B cell (primary cell): ENCODE results near the gene LHX1. TPM values are rescaled to one million over a fixed set of nuclear protein-coding genes. Genes with fewer than 3 reads are reported as not detected.

Source experiments
- ATAC-seq: fragments of 200-7000 bp; cut with Tn5 transposase; one replicate; pipeline ENCODE4 v1.10.0; 2021; ENCODE audit warnings: low read depth, mild to moderate bottlenecking, moderate number of reproducible peaks, moderate library complexity
- CTCF ChIA-PET: fragments of 350-600 bp; sonication (Branson Sonifier 250); formaldehyde crosslinking; loops from one replicate; lab custom pipeline; 2021; ENCODE audit warnings: antibody characterized with exemption, inconsistent platforms; lab: Charles Lee
- POLR2A ChIA-PET: fragments of 350-600 bp; sonication (Branson Sonifier 250); formaldehyde crosslinking; loops from one replicate; lab custom pipeline; 2021; ENCODE audit warnings: antibody characterized with exemption; lab: Charles Lee
- DNase-seq: peaks from one replicate; pipeline ENCODE4 v3.0.0; 2013
- H2AFZ ChIP-seq: 2 replicates; pipeline ENCODE4 v1.6.1; 2012; ENCODE audit warnings: mild to moderate bottlenecking, low read depth, low read length; ENCODE audit not compliant: insufficient read depth, poor library complexity, severe bottlenecking
- H3K27ac ChIP-seq, 2 donors: 1 replicate in 1 of 2; 2 replicates in 1 of 2; pipeline ENCODE4 v1.5.1; 2012 to 2013; ENCODE audit warnings: low read length in 2 of 2, mild to moderate bottlenecking in 2 of 2, moderate library complexity in 1 of 2
- H3K27me3 ChIP-seq, 4 experiments: fragments of 200-600 bp in 1 of 4; sonication (generic) in 1 of 4; replicated peaks in 1 of 4; 1 replicate in 2 of 4; 2 replicates in 2 of 4; pipeline versions ENCODE4 v1.6.1 to v1.7.0; 2013 to 2016; ENCODE audit warnings: low read length in 3 of 4, mild to moderate bottlenecking in 2 of 4, mixed read lengths in 1 of 4, moderate library complexity in 1 of 4; ENCODE audit not compliant: insufficient read depth in 4 of 4, control insufficient read depth in 3 of 4; ENCODE audit errors: control extremely low read depth in 1 of 4
- H3K36me3 ChIP-seq, 2 experiments: replicated peaks in 1 of 2; 1 replicate in 1 of 2; 2 replicates in 1 of 2; pipeline versions ENCODE4 v1.6.1 to v1.7.1; 2013; ENCODE audit warnings: low read length in 1 of 2; ENCODE audit not compliant: insufficient read depth in 2 of 2, control insufficient read depth in 1 of 2; ENCODE audit errors: control extremely low read depth in 1 of 2, extremely low read depth in 1 of 2
- H3K4me1 ChIP-seq, 2 donors: fragments of 200-600 bp in 1 of 2; sonication (generic) in 1 of 2; 1 replicate in 1 of 2; 2 replicates in 1 of 2; pipeline versions ENCODE4 v1.5.1 to v1.6.1; 2013 to 2017; ENCODE audit warnings: low read length in 2 of 2; ENCODE audit not compliant: control insufficient read depth in 2 of 2, insufficient read depth in 2 of 2
- H3K4me2 ChIP-seq: replicated peaks from 2 replicates; pipeline ENCODE3; 2012; ENCODE audit warnings: mild to moderate bottlenecking, low read depth, low read length; ENCODE audit not compliant: poor library complexity, severe bottlenecking
- H3K4me3 ChIP-seq, 5 experiments: fragments of 200-600 bp in 1 of 5; sonication (generic) in 1 of 5; 1 replicate in 3 of 5; 2 replicates in 2 of 5; pipeline versions ENCODE4 v1.5.1 to v1.7.0; 2011 to 2016; ENCODE audit warnings: low read length in 4 of 5, mild to moderate bottlenecking in 4 of 5, low read depth in 2 of 5, control low read depth in 1 of 5, moderate library complexity in 1 of 5; ENCODE audit not compliant: insufficient read depth in 1 of 5; ENCODE audit errors: control extremely low read depth in 1 of 5, extremely low read depth in 1 of 5
- H3K79me2 ChIP-seq: fragments of 200-600 bp; sonication (generic); one replicate; pipeline ENCODE4 v1.6.0; 2016; ENCODE audit warnings: low read length; ENCODE audit not compliant: control insufficient read depth, insufficient read depth
- H3K9ac ChIP-seq: fragments of 200-600 bp; sonication (generic); 2 replicates; pipeline ENCODE4 v1.6.1; 2017; ENCODE audit warnings: mild to moderate bottlenecking, low read length, moderate library complexity
- H3K9me3 ChIP-seq, 3 donors: one replicate each; pipeline versions ENCODE4 v1.6.1 to v1.7.1; 2013; ENCODE audit warnings: low read length in 2 of 3; ENCODE audit not compliant: control insufficient read depth in 2 of 3, insufficient read depth in 1 of 3; ENCODE audit errors: control extremely low read depth in 1 of 3
- H4K20me1 ChIP-seq: 2 replicates; pipeline ENCODE4 v1.6.0; 2012; ENCODE audit warnings: mild to moderate bottlenecking, low read length; ENCODE audit not compliant: insufficient read depth, control insufficient read depth, poor library complexity, severe bottlenecking
- H3K27ac Mint-ChIP-seq: one replicate; pipeline ENCODE4 v1.8.0; 2021; ENCODE audit warnings: mixed read lengths
- H3K27me3 Mint-ChIP-seq: one replicate; pipeline ENCODE4 v1.8.0; 2021; ENCODE audit warnings: mixed read lengths
- H3K4me1 Mint-ChIP-seq: one replicate; pipeline ENCODE4 v1.8.0; 2021; ENCODE audit warnings: mixed read lengths
- H3K4me3 Mint-ChIP-seq: one replicate; pipeline ENCODE4 v1.8.0; 2021; ENCODE audit warnings: mixed read lengths
- H3K9me3 Mint-ChIP-seq: one replicate; pipeline ENCODE4 v1.8.0; 2022; ENCODE audit warnings: mixed read lengths; ENCODE audit not compliant: insufficient read depth
- CTCF ChIP-seq: fragments of 200-600 bp; IDR thresholded peaks from one replicate; pipeline ENCODE4 v1.8.0; 2022; ENCODE audit warnings: antibody characterized with exemption, mild to moderate bottlenecking
- EZH2 ChIP-seq: IDR thresholded peaks from 2 replicates; pipeline ENCODE4 v1.6.1; 2012; ENCODE audit warnings: borderline replicate concordance, low read depth, mild to moderate bottlenecking, moderate library complexity, low read length; ENCODE audit not compliant: insufficient read depth, poor library complexity, severe bottlenecking
- WGBS: methylation state at CpG from one replicate; pipeline ENCODE4 v1.1.5; 2013; ENCODE audit warnings: missing lambda C conversion rate; ENCODE audit not compliant: insufficient coverage; 5-methylcytosine and 5-hydroxymethylcytosine counted together
- intact Hi-C: fragments of 100-400 bp; cut with micrococcal nuclease; formaldehyde crosslinking; loops from one replicate; pipeline ENCODE4 v1.10.0; 2022
- polyA plus RNA-seq: library from polyadenylated mRNA; depleted of rRNA; stranded (reverse); fragments of >200 nt; gene quantifications from 2 replicates; pipeline ENCODE4 v1.2.3, GENCODE V29; 2012
- total RNA-seq, 2 donors: library from RNA; stranded (reverse); fragments of 120-200 nt in 1 of 2; gene quantifications; 1 replicate in 1 of 2; 2 replicates in 1 of 2; pipeline versions ENCODE4 v1.2.3 to v1.2.4, GENCODE V29; 2013 to 2022

Gene LHX1
- total and polyA plus RNA-seq, 2 donors (not counting 1 experiment from before 2014, with no cell fraction given): not detected

DNA sequence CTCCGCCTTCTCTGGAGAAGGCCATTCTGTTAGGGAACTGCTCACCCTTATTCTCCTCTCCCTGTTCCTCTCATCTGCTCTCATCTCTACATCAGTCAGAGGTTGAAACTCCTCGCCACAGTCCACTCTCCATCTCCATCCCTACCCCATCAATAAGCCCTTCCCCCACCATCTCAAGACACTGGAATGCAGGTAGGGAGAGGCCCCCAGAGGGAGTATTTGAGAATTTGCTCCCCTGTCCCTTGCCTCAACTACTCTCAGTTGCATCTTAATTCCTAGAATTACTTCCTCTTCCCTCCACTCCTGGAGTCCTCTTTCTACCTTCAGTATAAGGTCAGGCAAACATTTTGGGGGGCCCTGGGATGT is 9.4 kb downstream of the LHX1 start:
- no CpG with 5 or more reads among the region's 2 CpGs for WGBS
- intact Hi-C loops: loop anchor here (5.0 to 10.0 kb wide), 6 partner anchors 224 to 1984 kb away; partner anchors contain the start of genes CCT6B, HNF1B, PEX12 and SOCS7
- peaks cover 0 to 29% (median 7%) of the 10 kb centered on the region in 3 donors for H3K9me3 ChIP-seq
- no peak overlapping the region for H3K27ac Mint-ChIP-seq
- no peaks in the 10 kb centered on the region for H3K9me3 Mint-ChIP-seq
- H3K4me1 ChIP-seq: peaks cover 42 to 63% of the 10 kb centered on the region in 2 donors
- CTCF ChIA-PET: no interaction called here
- H3K27ac ChIP-seq: no peak overlapping the region
- peaks cover 38% of the 10 kb centered on the region for H3K27me3 Mint-ChIP-seq
- no peak overlapping the region for H3K9ac ChIP-seq
- H3K4me3 Mint-ChIP-seq: no peak overlapping the region
- no peak overlapping the region for H3K4me2 ChIP-seq
- peaks cover 11% of the 10 kb centered on the region for H4K20me1 ChIP-seq
- TF ChIP-seq EZH2: no peak
- no peak for TF ChIP-seq CTCF
- ATAC-seq: no peak
- POLR2A ChIA-PET: no interaction called here
- H3K27me3 ChIP-seq: peaks cover 0 to 61% (median 57%) of the 10 kb centered on the region in 4 experiments
- peaks cover 0 to 10% of the 10 kb centered on the region in 2 experiments for H3K36me3 ChIP-seq
- H3K79me2 ChIP-seq: peaks cover 39% of the 10 kb centered on the region
- DNase-seq: no peak
- H3K4me3 ChIP-seq: no peak overlapping the region
- H2AFZ ChIP-seq: no peak overlapping the region
- H3K4me1 Mint-ChIP-seq: peaks cover 37% of the 10 kb centered on the region

DNA sequence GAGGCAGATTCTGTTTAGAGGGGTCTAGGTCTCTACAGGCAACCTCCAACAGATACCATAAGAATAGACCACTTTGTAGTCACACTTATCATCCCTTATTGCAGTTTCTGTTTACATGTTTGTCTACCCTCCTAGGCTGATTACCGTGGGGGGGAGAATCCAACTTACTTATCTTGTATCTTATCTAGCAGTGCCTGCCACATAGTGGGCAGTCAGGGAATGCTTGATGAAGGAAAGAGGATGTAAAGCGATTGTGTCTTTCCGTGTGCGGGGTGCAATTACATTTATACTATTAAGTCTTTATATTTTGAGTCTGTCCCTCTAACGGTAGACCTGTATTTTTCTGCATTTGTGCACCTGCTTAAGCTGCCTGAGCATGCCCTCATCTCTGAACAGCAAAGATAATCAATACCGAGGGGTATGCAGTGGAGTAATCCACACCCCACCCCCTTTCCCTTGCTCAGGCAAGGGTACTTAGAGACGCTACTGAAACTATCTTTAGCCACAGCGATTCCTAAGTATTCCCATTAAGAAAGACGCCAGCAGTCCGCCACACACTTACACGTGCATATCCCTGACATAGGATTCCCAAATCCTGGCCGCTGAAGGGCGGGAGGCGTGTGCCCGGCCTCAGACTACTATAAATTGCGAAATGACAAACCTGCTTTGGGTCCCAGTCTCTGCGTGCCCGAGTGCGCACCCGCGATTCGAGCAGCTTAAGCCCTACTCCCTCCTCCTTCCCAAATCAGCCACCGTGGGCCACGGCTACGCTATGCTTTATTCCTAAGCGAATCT is 10.8 kb downstream of the LHX1 start:
- intact Hi-C loops: loop anchor here (1.0 to 10.0 kb wide), 10 partner anchors 19 to 1986 kb away; partner anchors contain the start of genes CCT6B, HNF1B, MRM1 and MYO19
- WGBS: 2% methylated on average over 18 of the region's 26 CpGs
- Histone ChIP-seq H3K79me2 (peaks cover 49% of the 10 kb centered on the region), H3K4me1 (peaks cover 27 to 50% of the 10 kb centered on the region in 2 donors), H3K4me2 (peak overlapping the region; percentile 94), H3K36me3 (peaks cover 0 to 23% of the 10 kb centered on the region in 2 experiments), H3K27ac (peak overlapping the region; percentile 77 to 86), H3K9me3 (peaks cover 0 to 15% (median 4%) of the 10 kb centered on the region in 3 donors), H4K20me1 (peaks cover 21% of the 10 kb centered on the region), H3K27me3 (peaks cover 0 to 47% (median 44%) of the 10 kb centered on the region in 4 experiments), H3K9ac (peak overlapping the region; percentile 88), H3K4me3 (peak overlapping the region; percentile 68 to 96 (median 85)), H2AFZ (peak overlapping the region; percentile 98)
- Mint-ChIP-seq H3K27ac (peak overlapping the region; percentile 90), H3K27me3 (peaks cover 36% of the 10 kb centered on the region), H3K4me1 (peaks cover 49% of the 10 kb centered on the region), H3K9me3 (no peaks in the 10 kb centered on the region), H3K4me3 (peak overlapping the region; percentile 96)
- ChIA-PET CTCF (interaction anchor here (1.3 kb wide), 1 partner anchor 1139 kb away, joined by 3 read pairs; the partner anchor contains the start of gene TAF15), POLR2A (interaction anchor here (0.6 to 1.0 kb wide), 3 partner anchors 9 to 98 kb away, joined by 3 to 4 read pairs (median 3); no protein-coding TSS in a partner anchor)
- DNase-seq (no peak), ATAC-seq (no peak)
- TF ChIP-seq EZH2: no peak
- TF ChIP-seq CTCF: no peak
